Large intestine (tissue), 3 donors: ENCODE results near the gene MDH2. TPM values are rescaled to one million over a fixed set of nuclear protein-coding genes. Genes with fewer than 3 reads are reported as not detected.
"Not testable (repeated sequence)": the region's sequence is repeated elsewhere in the genome, so short reads cannot be mapped to it uniquely, and the experiment has no call there.

ENCODE experiments used
- DNase-seq, 2 donors: peaks; one replicate each; pipeline versions ENCODE4 v3.0.0 to v3.0.0-alpha.2; 2013
- H3K27ac ChIP-seq: one replicate; pipeline ENCODE4 v1.5.1; 2013; ENCODE audit warnings: low read length
- H3K27me3 ChIP-seq: 2 replicates; pipeline ENCODE4 v1.6.1; 2013; ENCODE audit warnings: low read length; ENCODE audit not compliant: control insufficient read depth, insufficient read depth
- H3K36me3 ChIP-seq: 2 replicates; pipeline ENCODE4 v1.6.1; 2013; ENCODE audit warnings: low read length; ENCODE audit not compliant: control insufficient read depth, insufficient read depth
- H3K4me1 ChIP-seq: one replicate; pipeline ENCODE4 v1.6.1; 2013; ENCODE audit warnings: low read length; ENCODE audit not compliant: control insufficient read depth, insufficient read depth
- H3K4me3 ChIP-seq: one replicate; pipeline ENCODE4 v1.5.1; 2013; ENCODE audit warnings: low read length
- H3K9me3 ChIP-seq: one replicate; pipeline ENCODE4 v1.6.1; 2013; ENCODE audit warnings: mild to moderate bottlenecking, low read depth, low read length, moderate library complexity; ENCODE audit not compliant: control insufficient read depth
- WGBS: methylation state at CpG from one replicate; pipeline ENCODE4 v1.1.5; 2013; ENCODE audit warnings: low lambda C conversion rate; ENCODE audit not compliant: insufficient coverage; 5-methylcytosine and 5-hydroxymethylcytosine counted together
- polyA plus RNA-seq: library from polyadenylated mRNA; unstranded; fragments of 120-200 nt; gene quantifications from one replicate; pipeline ENCODE4 v1.2.1, GENCODE V29; 2013

MDH2 gene
- polyA plus RNA-seq, 1 donor, result 166 TPM

GRCh38 chr7:76009672-76010600 is 38.0 kb upstream of the MDH2 start:
- WGBS, result 100% methylated on average over 1 of the region's 11 CpGs

GRCh38 chr7:76011442-76011861 is 36.5 kb upstream of the MDH2 start:
- H3K27ac ChIP-seq, result no peak overlapping the region
- WGBS, result no CpG with 5 or more reads among the region's 8 CpGs
- no peaks in the 10 kb centered on the region for H3K27me3 ChIP-seq
- no peak overlapping the region for H3K4me3 ChIP-seq
- DNase-seq, result no peak
- H3K4me1 ChIP-seq, result no peaks in the 10 kb centered on the region
- peaks cover 17% of the 10 kb centered on the region for H3K36me3 ChIP-seq
- H3K9me3 ChIP-seq, result no peaks in the 10 kb centered on the region

More at GRCh38 chr7:76009672-76010600, 38.0 kb upstream of the MDH2 start:
- Histone ChIP-seq H3K27me3 (no peaks in the 10 kb centered on the region), H3K36me3 (peaks cover 27% of the 10 kb centered on the region), H3K9me3 (no peaks in the 10 kb centered on the region), H3K27ac (no peak overlapping the region), H3K4me3 (no peak overlapping the region), H3K4me1 (no peaks in the 10 kb centered on the region)
- no peak for DNase-seq

GRCh38 chr7:76016191-76016947 is 31.5 kb upstream of the MDH2 start:
- no peak for DNase-seq
- Histone ChIP-seq H3K36me3 (peaks cover 41% of the 10 kb centered on the region), H3K27ac (no peak overlapping the region), H3K4me1 (no peaks in the 10 kb centered on the region), H3K9me3 (no peaks in the 10 kb centered on the region), H3K4me3 (no peak overlapping the region), H3K27me3 (no peaks in the 10 kb centered on the region)
- no CpG with 5 or more reads among the region's 13 CpGs for WGBS

- not testable (repeated sequence) for H3K4me3 ChIP-seq, H3K27ac ChIP-seq, H3K9me3 ChIP-seq, DNase-seq, H3K27me3 ChIP-seq, H3K4me1 ChIP-seq
- peaks cover 48% of the 10 kb centered on the region for H3K36me3 ChIP-seq
- no CpG with 5 or more reads among the region's 4 CpGs for WGBS
Measured at GRCh38 chr7:76018520-76018919, 29.4 kb upstream of the MDH2 start.

GRCh38 chr7:76020031-76020714 is 27.7 kb upstream of the MDH2 start:
- WGBS, result no CpG with 5 or more reads among the region's 6 CpGs
- Histone ChIP-seq H3K27me3 (no peaks in the 10 kb centered on the region), H3K4me1 (no peaks in the 10 kb centered on the region), H3K9me3 (no peaks in the 10 kb centered on the region), H3K27ac (no peak overlapping the region), H3K36me3 (peaks cover 52% of the 10 kb centered on the region), H3K4me3 (no peak overlapping the region)
- peak; percentile 54 to 61 for DNase-seq

- whole genome bisulfite sequencing, result no CpG with 5 or more reads among the region's 7 CpGs
- H3K36me3 ChIP-seq, result peaks cover 56% of the 10 kb centered on the region
- H3K4me3 ChIP-seq, result no peak overlapping the region
- no peak for DNase-seq
- H3K27ac ChIP-seq, result no peak overlapping the region
- H3K27me3 ChIP-seq, result no peaks in the 10 kb centered on the region
- no peaks in the 10 kb centered on the region for H3K9me3 ChIP-seq
- H3K4me1 ChIP-seq, result no peaks in the 10 kb centered on the region
Measured at GRCh38 chr7:76022026-76022780, 25.7 kb upstream of the MDH2 start.

- Histone ChIP-seq H3K4me1 (no peaks in the 10 kb centered on the region), H3K9me3 (no peaks in the 10 kb centered on the region), H3K27ac (no peak overlapping the region), H3K4me3 (no peak overlapping the region), H3K36me3 (peaks cover 56% of the 10 kb centered on the region), H3K27me3 (no peaks in the 10 kb centered on the region)
- WGBS, result 24% methylated on average over 2 of the region's 4 CpGs
- DNase-seq, result no peak
Measured at GRCh38 chr7:76023002-76023401, 24.9 kb upstream of the MDH2 start.

GRCh38 chr7:76029682-76030081 is 18.2 kb upstream of the MDH2 start:
- not testable (repeated sequence) for H3K4me1 ChIP-seq, H3K27ac ChIP-seq, H3K27me3 ChIP-seq, H3K4me3 ChIP-seq, DNase-seq, H3K9me3 ChIP-seq
- peaks cover 19% of the 10 kb centered on the region for H3K36me3 ChIP-seq
- WGBS, result no CpG with 5 or more reads among the region's 7 CpGs

GRCh38 chr7:76031964-76032363 is 15.9 kb upstream of the MDH2 start:
- no peak for DNase-seq
- no peaks in the 10 kb centered on the region for H3K9me3 ChIP-seq
- H3K4me1 ChIP-seq, result no peaks in the 10 kb centered on the region
- H3K4me3 ChIP-seq, result no peak overlapping the region
- H3K27me3 ChIP-seq, result no peaks in the 10 kb centered on the region
- no CpG with 5 or more reads among the region's 1 CpG for WGBS
- H3K36me3 ChIP-seq, result peaks cover 11% of the 10 kb centered on the region
- no peak overlapping the region for H3K27ac ChIP-seq
